Measurements from ENCODE around the gene SERPINA4.

SERPINA4 gene

GRCh38 chr14:94560751-94561655 is at the start of gene SERPINA4:
SERPINA4 (plus strand) TSS chr14:94561442; CDS start chr14:94563483, 2,041 bp downstream.
- no peak for DNase-seq

- no peak for DNase-seq
Observed at GRCh38 chr14:94514351-94514750, 46.9 kb upstream of the SERPINA4 start.

GRCh38 chr14:94515426-94515825 is 45.8 kb upstream of the SERPINA4 start:
- DNase-seq, result no peak

- no peak for DNase-seq
Observed at GRCh38 chr14:94515856-94516255, 45.4 kb upstream of the SERPINA4 start.

GRCh38 chr14:94517248-94517640 is 44.0 kb upstream of the SERPINA4 start:
- no peak for DNase-seq

- DNase-seq, result no peak
Observed at GRCh38 chr14:94517641-94518257, 43.5 kb upstream of the SERPINA4 start.

GRCh38 chr14:94521375-94522114 is 39.7 kb upstream of the SERPINA4 start:
- no peak for DNase-seq

- DNase-seq, result no peak
Observed at GRCh38 chr14:94522115-94522724, 39.0 kb upstream of the SERPINA4 start.

GRCh38 chr14:94523265-94523664 is 38.0 kb upstream of the SERPINA4 start:
- DNase-seq, result no peak

- no peak for DNase-seq
Observed at GRCh38 chr14:94524093-94524492, 37.1 kb upstream of the SERPINA4 start.

- DNase-seq, result no peak
Observed at GRCh38 chr14:94531187-94531586, 30.1 kb upstream of the SERPINA4 start.

GRCh38 chr14:94532447-94532846 is 28.8 kb upstream of the SERPINA4 start:
- DNase-seq, result no peak

- DNase-seq, result no peak
Observed at GRCh38 chr14:94535506-94535905, 25.7 kb upstream of the SERPINA4 start.

GRCh38 chr14:94536836-94537235 is 24.4 kb upstream of the SERPINA4 start:
- DNase-seq, result peak; percentile 26

GRCh38 chr14:94538070-94538740 is 23.0 kb upstream of the SERPINA4 start:
- DNase-seq, result no peak

- no peak for DNase-seq
Observed at GRCh38 chr14:94539181-94539580, 22.1 kb upstream of the SERPINA4 start.

GRCh38 chr14:94540031-94540794 is 21.0 kb upstream of the SERPINA4 start:
- peak; percentile 35 for DNase-seq

- no peak for DNase-seq
Observed at GRCh38 chr14:94541234-94541975, 19.8 kb upstream of the SERPINA4 start.

- no peak for DNase-seq
Observed at GRCh38 chr14:94542111-94542810, 19.0 kb upstream of the SERPINA4 start.

- DNase-seq, result no peak
Observed at GRCh38 chr14:94542811-94543440, 18.3 kb upstream of the SERPINA4 start.
